Body of pancreas (tissue), 4 donors: ENCODE data around the gene ADGRL2. TPM values are rescaled to one million over a fixed set of nuclear protein-coding genes. Genes with fewer than 3 reads are reported as not detected.

Source experiments
- ATAC-seq: fragments of 150-250 bp; one replicate; pipeline ENCODE4 v1.9.1; 2016
- DNase-seq, 4 donors: peaks; one replicate each; pipeline ENCODE4 v3.0.0-alpha.2; 2019
- H3K27ac ChIP-seq, 4 donors: fragments of 200-600 bp; sonication (generic); 1 replicate in 3 of 4; 2 replicates in 1 of 4; pipeline versions ENCODE4 v1.5.1 to v1.6.1; 2016 to 2019; ENCODE audit warnings: mild to moderate bottlenecking in 1 of 4, mixed read lengths in 1 of 4, moderate library complexity in 1 of 4
- H3K27me3 ChIP-seq, 2 donors: fragments of 200-600 bp; sonication (generic); one replicate each; pipeline ENCODE4 v1.6.0; 2016; ENCODE audit warnings: mild to moderate bottlenecking in 1 of 2
- H3K36me3 ChIP-seq, 2 donors: fragments of 200-600 bp; sonication (generic); replicated peaks in 1 of 2; 2 replicates each; pipeline ENCODE4 v1.5.1; 2016; ENCODE audit warnings: low read depth in 2 of 2; ENCODE audit not compliant: insufficient read depth in 1 of 2
- H3K4me1 ChIP-seq: fragments of 200-600 bp; sonication (generic); one replicate; pipeline ENCODE4 v1.6.0; 2016
- H3K4me3 ChIP-seq, 2 donors: fragments of 200-600 bp; sonication (generic); 1 replicate in 1 of 2; 2 replicates in 1 of 2; pipeline ENCODE4 v1.5.1; 2016 to 2019
- H3K9me3 ChIP-seq, 3 donors: fragments of 200-600 bp; sonication (generic); 1 replicate in 2 of 3; 2 replicates in 1 of 3; pipeline ENCODE4 v1.5.1; 2016
- CTCF ChIP-seq, 7 experiments: fragments of 450-650 bp in 4 of 7; fragments of 200-600 bp in 3 of 7; sonication (generic) in 3 of 7; IDR thresholded peaks; one replicate each; pipeline ENCODE4 v1.5.1; 2016 to 2019; ENCODE audit warnings: antibody characterized with exemption in 7 of 7
- POLR2A ChIP-seq, 3 donors: fragments of 450-650 bp; IDR thresholded peaks; one replicate each; pipeline ENCODE4 v1.6.1; 2016; ENCODE audit warnings: antibody characterized with exemption in 3 of 3, mild to moderate bottlenecking in 2 of 3
- WGBS, 2 donors: methylation state at CpG; one replicate each; pipeline ENCODE4 v1.1.5; 2017; 5-methylcytosine and 5-hydroxymethylcytosine counted together
- intact Hi-C: fragments of 100-400 bp; cut with DNase I; formaldehyde crosslinking; loops from one replicate; pipeline ENCODE4 v1.15.1; 2023
- total RNA-seq, 2 donors: library from RNA; depleted of rRNA; stranded (reverse); fragments of >200 nt; gene quantifications; one replicate each; pipeline ENCODE4 v1.1.0, GENCODE V29; 2016

The ADGRL2 gene
- total RNA-seq, 2 donors from 2014 or later, result 11.5 to 25.7 TPM

- Histone ChIP-seq H3K9me3 (peaks cover 0 to 3% (median 0%) of the 10 kb centered on the region in 3 donors), H3K27ac (no peak overlapping the region), H3K36me3 (no peaks in the 10 kb centered on the region), H3K4me3 (no peak overlapping the region), H3K27me3 (peaks cover 0 to 3% of the 10 kb centered on the region in 2 donors), H3K4me1 (no peaks in the 10 kb centered on the region)
- ATAC-seq, result no peak
- intact Hi-C loops, result no loop called here
- TF ChIP-seq POLR2A (IDR thresholded peaks at IDR 0.05), result no peak
- TF ChIP-seq CTCF (IDR thresholded peaks at IDR 0.05), result peak in 6 of 7 experiments; percentile 5 to 42 (median 21)
- DNase-seq, result no peak
- 25 to 29% methylated on average over 3 of the region's 3 CpGs for WGBS, 2 donors
Measured at GRCh38 chr1:81811757-81812371, 11.1 kb downstream of the ADGRL2 start.

- H3K27ac ChIP-seq, result no peak overlapping the region
- H3K9me3 ChIP-seq, result peaks cover 0 to 3% (median 0%) of the 10 kb centered on the region in 3 donors
- H3K4me1 ChIP-seq, result no peaks in the 10 kb centered on the region
- TF ChIP-seq CTCF (IDR thresholded peaks at IDR 0.05), result no peak
- no peak for TF ChIP-seq POLR2A (IDR thresholded peaks at IDR 0.05)
- 49 to 52% methylated on average over 4 of the region's 4 CpGs for WGBS, 2 donors
- no peaks in the 10 kb centered on the region for H3K36me3 ChIP-seq
- no peak for DNase-seq
- no peak overlapping the region for H3K4me3 ChIP-seq
- peaks cover 0 to 3% of the 10 kb centered on the region in 2 donors for H3K27me3 ChIP-seq
- intact Hi-C loops, result no loop called here
- ATAC-seq, result no peak
Measured at GRCh38 chr1:81812712-81813111, 12.0 kb downstream of the ADGRL2 start.

- 73 to 83% methylated on average over 2 of the region's 2 CpGs for WGBS, 2 donors
- H3K9me3 ChIP-seq, result peaks cover 0 to 3% (median 0%) of the 10 kb centered on the region in 3 donors
- intact Hi-C loops, result no loop called here
- H3K27ac ChIP-seq, result no peak overlapping the region
- peaks cover 0 to 3% of the 10 kb centered on the region in 2 donors for H3K27me3 ChIP-seq
- no peak overlapping the region for H3K4me3 ChIP-seq
- no peaks in the 10 kb centered on the region for H3K4me1 ChIP-seq
- DNase-seq, result no peak
- ATAC-seq, result no peak
- TF ChIP-seq CTCF (IDR thresholded peaks at IDR 0.05) (no peak), POLR2A (IDR thresholded peaks at IDR 0.05) (no peak)
- no peaks in the 10 kb centered on the region for H3K36me3 ChIP-seq
Measured at GRCh38 chr1:81813691-81814090, 13.0 kb downstream of the ADGRL2 start.

GRCh38 chr1:81819613-81820012 lies 18.9 kb downstream of the ADGRL2 start:
- H3K27me3 ChIP-seq, result no peaks in the 10 kb centered on the region
- no peaks in the 10 kb centered on the region for H3K4me1 ChIP-seq
- no peak overlapping the region for H3K4me3 ChIP-seq
- no peaks in the 10 kb centered on the region for H3K36me3 ChIP-seq
- ATAC-seq (no peak), DNase-seq (no peak)
- 74 to 77% methylated on average over 4 of the region's 4 CpGs for WGBS, 2 donors
- no peaks in the 10 kb centered on the region for H3K9me3 ChIP-seq
- no peak overlapping the region for H3K27ac ChIP-seq
- TF ChIP-seq POLR2A (IDR thresholded peaks at IDR 0.05) (no peak), CTCF (IDR thresholded peaks at IDR 0.05) (no peak)
- intact Hi-C loops, result no loop called here

- no peaks in the 10 kb centered on the region for H3K36me3 ChIP-seq
- no peaks in the 10 kb centered on the region for H3K4me1 ChIP-seq
- H3K27me3 ChIP-seq, result no peaks in the 10 kb centered on the region
- no peak overlapping the region for H3K4me3 ChIP-seq
- WGBS, 2 donors, result 80 to 82% methylated on average over 2 of the region's 2 CpGs
- intact Hi-C loops, result no loop called here
- no peak for ATAC-seq
- no peak for DNase-seq
- no peaks in the 10 kb centered on the region for H3K9me3 ChIP-seq
- TF ChIP-seq CTCF (IDR thresholded peaks at IDR 0.05) (no peak), POLR2A (IDR thresholded peaks at IDR 0.05) (no peak)
- H3K27ac ChIP-seq, result no peak overlapping the region
Measured at GRCh38 chr1:81820765-81821164, 20.0 kb downstream of the ADGRL2 start.
